Pancreas (tissue), 10 donors: Measurements from ENCODE around the gene HK1. TPM values are rescaled to one million over a fixed set of nuclear protein-coding genes. Genes with fewer than 3 reads are reported as not detected.
A peak's percentile ranks its signal among the peaks of the same experiment; 100 is the strongest.

ENCODE experiments used
- ATAC-seq, 4 donors: fragments of 200-7000 bp; cut with Tn5 transposase; one replicate each; pipeline versions ENCODE4 v1.8.0 to v1.9.1; 2020; ENCODE audit warnings: mild to moderate bottlenecking in 4 of 4, moderate library complexity in 4 of 4
- DNase-seq, 6 donors: peaks; one replicate each; pipeline ENCODE4 v3.0.0-alpha.2; 2020
- FAIRE-seq: peaks from 2 replicates; lab custom pipeline; 2012; peaks lifted over from hg19 to GRCh38; lab: Jason Lieb, UNC
- H3K27ac ChIP-seq, 4 donors: fragments of 200-600 bp; sonication (generic); 1 replicate in 3 of 4; 2 replicates in 1 of 4; pipeline versions ENCODE4 v1.5.0 to v1.8.0; 2020
- H3K27me3 ChIP-seq, 4 donors: fragments of 200-600 bp; one replicate each; pipeline ENCODE4 v1.8.0; 2021
- H3K36me3 ChIP-seq, 3 donors: fragments of 200-600 bp; sonication (generic) in 1 of 3; one replicate each; pipeline versions ENCODE4 v1.5.0 to v1.8.0; 2020 to 2021
- H3K4me1 ChIP-seq, 3 donors: fragments of 200-600 bp; one replicate each; pipeline ENCODE4 v1.8.0; 2021
- H3K4me3 ChIP-seq, 4 donors: fragments of 200-600 bp; sonication (generic) in 2 of 4; one replicate each; pipeline versions ENCODE4 v1.5.0 to v1.8.0; 2020 to 2021
- H3K9me3 ChIP-seq, 4 donors: fragments of 200-600 bp; one replicate each; pipeline ENCODE4 v1.8.0; 2021
- WGBS, 2 donors: extraction: QIAGEN DNeasy Blood & Tissue Kit; methylation state at CpG; one replicate each; pipeline ENCODE4 v1.1.7; 2013; 5-methylcytosine and 5-hydroxymethylcytosine counted together
- intact Hi-C, 3 donors: fragments of 100-400 bp; cut with DNase I; formaldehyde crosslinking; loops; one replicate each; pipeline versions ENCODE4 v1.11.1 to v1.14.2; 2022
- polyA plus RNA-seq, 2 donors: library from polyadenylated mRNA; stranded (reverse); fragments of 200-250 nt; gene quantifications; one replicate each; pipeline ENCODE4 v1.2.3, GENCODE V29; 2013
- total RNA-seq, 6 donors: library from RNA; stranded (reverse); fragmentation: NEBNext Ultra II Directional in 4 of 6; extraction: Animal tissue kit (Norgen Biotek cat#: 25700) in 4 of 6; gene quantifications; one replicate each; pipeline versions ENCODE4 v1.2.1 to v1.2.4, GENCODE V29; 2021 to 2023
- TF ChIP-seq, protein P1 (sequence below), 4 donors: fragments of 200-600 bp; sonication (generic) in 3 of 4; IDR thresholded peaks; one replicate each; pipeline versions ENCODE4 v1.5.0 to v1.8.0; 2021; ENCODE audit warnings: antibody characterized with exemption in 4 of 4
- donor health status: healthy with polysubstance abuse.
- donor health status: DM: no; HTN: no; CAD: no; lungs with moderate emphysema.
- donor health status: DM: no; HTN: no; CAD: no.
- donor health status: control.
- donor health status: control.
- donor health status: Bipolar disorder and iron deficiency.
- donor health status: DM: yes; HTN: yes; CAD: no.
- donor health status: DM: no; HTN: no; CAD: no.
- donor health status: DM: no; HTN: no; CAD: no.
- donor health status: DM: yes; HTN: yes; CAD: no.

HK1 gene
- total and polyA plus RNA-seq, 8 donors: 6.7 to 18.1 (median 8.6) TPM

- Histone ChIP-seq H3K27me3 (no peaks in the 10 kb centered on the region), H3K27ac (no peak overlapping the region), H3K36me3 (no peaks in the 10 kb centered on the region), H3K4me1 (no peaks in the 10 kb centered on the region), H3K9me3 (no peaks in the 10 kb centered on the region), H3K4me3 (no peak overlapping the region)
- DNase-seq (no peak), FAIRE-seq (no peak), ATAC-seq (no peak)
- TF ChIP-seq, protein P1, sequence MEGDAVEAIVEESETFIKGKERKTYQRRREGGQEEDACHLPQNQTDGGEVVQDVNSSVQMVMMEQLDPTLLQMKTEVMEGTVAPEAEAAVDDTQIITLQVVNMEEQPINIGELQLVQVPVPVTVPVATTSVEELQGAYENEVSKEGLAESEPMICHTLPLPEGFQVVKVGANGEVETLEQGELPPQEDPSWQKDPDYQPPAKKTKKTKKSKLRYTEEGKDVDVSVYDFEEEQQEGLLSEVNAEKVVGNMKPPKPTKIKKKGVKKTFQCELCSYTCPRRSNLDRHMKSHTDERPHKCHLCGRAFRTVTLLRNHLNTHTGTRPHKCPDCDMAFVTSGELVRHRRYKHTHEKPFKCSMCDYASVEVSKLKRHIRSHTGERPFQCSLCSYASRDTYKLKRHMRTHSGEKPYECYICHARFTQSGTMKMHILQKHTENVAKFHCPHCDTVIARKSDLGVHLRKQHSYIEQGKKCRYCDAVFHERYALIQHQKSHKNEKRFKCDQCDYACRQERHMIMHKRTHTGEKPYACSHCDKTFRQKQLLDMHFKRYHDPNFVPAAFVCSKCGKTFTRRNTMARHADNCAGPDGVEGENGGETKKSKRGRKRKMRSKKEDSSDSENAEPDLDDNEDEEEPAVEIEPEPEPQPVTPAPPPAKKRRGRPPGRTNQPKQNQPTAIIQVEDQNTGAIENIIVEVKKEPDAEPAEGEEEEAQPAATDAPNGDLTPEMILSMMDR (IDR thresholded peaks at IDR 0.05): no peak
- intact Hi-C loops: loop anchor here in 1 of 3 donors (10.0 kb wide), 1 partner anchor 260 kb away; no protein-coding TSS in a partner anchor
- 91 to 96% methylated on average over 3 of the region's 3 CpGs for WGBS, 2 donors
These were observed 43.8 kb upstream of the HK1 start for GRCh38 chr10:69234447-69234846.

DNA sequence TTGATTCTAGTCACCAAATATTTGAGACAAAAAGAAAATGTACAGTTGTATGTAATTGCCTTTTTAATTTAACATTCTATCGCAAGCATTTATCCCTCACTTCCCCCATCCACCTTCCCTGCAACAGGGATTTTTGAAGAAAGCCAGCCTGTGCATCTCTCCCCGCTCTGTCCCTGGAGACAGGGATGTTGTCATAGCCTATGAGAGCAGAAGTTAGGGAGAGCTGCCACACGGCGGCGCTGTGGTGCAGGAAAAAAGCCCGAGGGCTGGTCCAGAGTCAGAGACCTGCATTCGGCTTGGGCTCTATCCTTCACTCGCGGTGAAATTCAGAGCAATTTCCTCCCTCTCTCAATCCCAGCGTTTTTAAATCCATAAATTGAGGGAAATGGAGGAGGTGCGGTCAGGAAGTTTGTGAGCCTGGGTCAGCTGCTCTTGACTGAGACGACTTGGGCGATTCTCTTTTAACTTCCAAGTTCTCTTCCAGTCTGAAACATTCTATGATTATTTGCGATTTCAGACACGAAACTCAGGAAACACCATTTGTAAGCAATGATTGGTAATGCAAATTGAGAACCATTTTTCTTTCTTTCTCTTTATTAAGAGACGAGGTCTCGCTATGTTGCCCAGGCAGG lies 40.7 kb upstream of the HK1 start:
- Histone ChIP-seq H3K27me3 (no peaks in the 10 kb centered on the region), H3K4me3 (no peak overlapping the region), H3K36me3 (no peaks in the 10 kb centered on the region), H3K9me3 (no peaks in the 10 kb centered on the region), H3K4me1 (no peaks in the 10 kb centered on the region), H3K27ac (no peak overlapping the region)
- peak; percentile 97 to 100 (median 98) for ATAC-seq
- no peak for FAIRE-seq
- DNase-seq: peak; percentile 67 to 97 (median 87)
- intact Hi-C loops: loop anchor here in 2 of 3 donors (5.0 to 10.0 kb wide), 2 partner anchors 155 to 257 kb away; no protein-coding TSS in a partner anchor
- 25 to 28% methylated on average over 17 of the region's 17 CpGs for WGBS, 2 donors
- TF ChIP-seq, protein P1 (IDR thresholded peaks at IDR 0.05): peak; percentile 71 to 89 (median 82)

DNA sequence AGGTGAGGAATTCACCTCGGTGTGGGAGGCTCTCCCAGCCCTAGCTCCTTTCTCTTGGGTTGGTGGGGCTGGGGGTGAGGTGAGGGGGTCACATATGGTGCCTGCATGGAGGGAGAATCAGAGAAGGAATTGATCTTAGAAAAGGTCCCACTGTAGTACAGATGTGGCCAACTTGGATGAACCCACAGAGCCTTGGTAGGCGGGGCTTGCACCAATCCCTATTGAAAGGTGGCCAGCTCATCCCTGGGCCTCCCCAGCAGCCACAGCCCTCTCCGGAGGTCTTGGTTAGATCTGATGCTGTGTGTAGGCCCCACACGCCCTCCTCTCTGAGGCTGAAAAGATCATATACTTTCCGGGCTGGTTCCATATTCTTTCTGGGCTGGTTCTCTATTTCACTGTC lies 39.2 kb upstream of the HK1 start:
- Histone ChIP-seq H3K4me1 (no peaks in the 10 kb centered on the region), H3K36me3 (no peaks in the 10 kb centered on the region), H3K9me3 (no peaks in the 10 kb centered on the region), H3K4me3 (no peak overlapping the region), H3K27me3 (no peaks in the 10 kb centered on the region), H3K27ac (no peak overlapping the region)
- TF ChIP-seq, protein P1 (IDR thresholded peaks at IDR 0.05): no peak
- no peak for ATAC-seq
- DNase-seq: no peak
- no peak for FAIRE-seq
- 68 to 78% methylated on average over 5 of the region's 5 CpGs for WGBS, 2 donors
- intact Hi-C loops: loop anchor here in 2 of 3 donors (5.0 to 10.0 kb wide), 2 partner anchors 153 to 256 kb away; no protein-coding TSS in a partner anchor

- no peak for DNase-seq
- TF ChIP-seq, protein P1 (IDR thresholded peaks at IDR 0.05): no peak
- ATAC-seq: no peak
These were observed 38.4 kb upstream of the HK1 start for GRCh38 chr10:69239816-69240434.

More at GRCh38 chr10:69239816-69240434, 38.4 kb upstream of the HK1 start:
- no peak for FAIRE-seq
- Histone ChIP-seq H3K36me3 (no peaks in the 10 kb centered on the region), H3K4me1 (no peaks in the 10 kb centered on the region), H3K9me3 (no peaks in the 10 kb centered on the region), H3K27ac (no peak overlapping the region), H3K27me3 (no peaks in the 10 kb centered on the region), H3K4me3 (no peak overlapping the region)
- intact Hi-C loops: loop anchor here (5.0 to 10.0 kb wide), 3 partner anchors 152 to 255 kb away; no protein-coding TSS in a partner anchor
- 81 to 87% methylated on average over 6 of the region's 6 CpGs for WGBS, 2 donors
